GM12864 (cell line): ENCODE measurements around the gene MAP4K1.
"Not testable (repeated sequence)": the region's sequence is repeated elsewhere in the genome, so short reads cannot be mapped to it uniquely, and the experiment has no call there.

Experiments
- DNase-seq: peaks from one replicate; pipeline ENCODE4 v3.0.0-alpha.2; 2011; ENCODE audit warnings: low read depth
- H3K4me3 ChIP-seq: 2 replicates; pipeline ENCODE4 v1.5.1; 2011; ENCODE audit warnings: mild to moderate bottlenecking, low read depth, low read length, control low read depth
- CTCF ChIP-seq: IDR thresholded peaks from 2 replicates; pipeline ENCODE4 v1.5.1; 2011; ENCODE audit warnings: low read depth, mild to moderate bottlenecking, moderate library complexity, low read length, control low read depth, inconsistent platforms; ENCODE audit errors: missing control alignments

The MAP4K1 gene

GRCh38 chr19:38564981-38565690, 52.6 kb downstream of the MAP4K1 start:
- TF ChIP-seq CTCF = no peak
- DNase-seq = no peak
- peak overlapping the region; percentile 10; the same call in 1 of the 2 replicates for H3K4me3 ChIP-seq

GRCh38 chr19:38563475-38563874, 54.3 kb downstream of the MAP4K1 start:
- DNase-seq = no peak
- TF ChIP-seq CTCF = no peak
- no peak overlapping the region for H3K4me3 ChIP-seq

- no peak for TF ChIP-seq CTCF
- no peak overlapping the region for H3K4me3 ChIP-seq
- no peak for DNase-seq
These were observed 55.7 kb downstream of the MAP4K1 start for GRCh38 chr19:38562096-38562495.

GRCh38 chr19:38561658-38562057, 56.1 kb downstream of the MAP4K1 start:
- DNase-seq = no peak
- no peak for TF ChIP-seq CTCF
- H3K4me3 ChIP-seq = no peak overlapping the region

GRCh38 chr19:38561053-38561606, 56.6 kb downstream of the MAP4K1 start:
- H3K4me3 ChIP-seq = no peak overlapping the region; the same call in 1 of the 2 replicates
- no peak for DNase-seq
- no peak for TF ChIP-seq CTCF

GRCh38 chr19:38559428-38560401, 58.0 kb downstream of the MAP4K1 start:
- no peak overlapping the region for H3K4me3 ChIP-seq
- peak; percentile 95 for DNase-seq
- no peak for TF ChIP-seq CTCF

GRCh38 chr19:38558933-38559332, 58.8 kb downstream of the MAP4K1 start:
- DNase-seq = not testable (repeated sequence)

More at GRCh38 chr19:38558933-38559332, 58.8 kb downstream of the MAP4K1 start:
- not testable (repeated sequence) for H3K4me3 ChIP-seq
